Suprapubic skin (tissue), 4 donors: ENCODE results near the gene CMSS1. TPM values are rescaled to one million over a fixed set of nuclear protein-coding genes. Genes with fewer than 3 reads are reported as not detected.
A peak's percentile ranks its signal among the peaks of the same experiment; 100 is the strongest.

Source experiments
- DNase-seq, 2 donors: peaks; one replicate each; pipeline ENCODE4 v3.0.0-alpha.2; 2019; ENCODE audit warnings: low spot score in 2 of 2
- H3K27ac ChIP-seq: fragments of 200-600 bp; sonication (generic); one replicate; pipeline ENCODE4 v1.5.1; 2019
- H3K27me3 ChIP-seq: fragments of 200-600 bp; sonication (generic); one replicate; pipeline ENCODE4 v1.5.1; 2019
- H3K36me3 ChIP-seq: fragments of 200-600 bp; sonication (generic); one replicate; pipeline ENCODE4 v1.5.1; 2019
- H3K4me1 ChIP-seq: fragments of 200-600 bp; sonication (generic); one replicate; pipeline ENCODE4 v1.5.1; 2019
- H3K4me3 ChIP-seq: fragments of 200-600 bp; sonication (generic); one replicate; pipeline ENCODE4 v1.5.1; 2019; ENCODE audit warnings: mild to moderate bottlenecking
- H3K9me3 ChIP-seq: fragments of 200-600 bp; sonication (generic); one replicate; pipeline ENCODE4 v1.5.1; 2019
- CTCF ChIP-seq, 2 donors: fragments of 200-600 bp in 1 of 2; fragments of 450-650 bp in 1 of 2; sonication (generic) in 1 of 2; IDR thresholded peaks; one replicate each; pipeline ENCODE4 v1.5.1; 2016 to 2019; ENCODE audit warnings: antibody characterized with exemption in 2 of 2, mild to moderate bottlenecking in 1 of 2, moderate library complexity in 1 of 2
- EP300 ChIP-seq: sonication (generic); formaldehyde crosslinking; IDR thresholded peaks from one replicate; pipeline ENCODE4 v1.6.1; 2017; ENCODE audit warnings: antibody characterized with exemption
- POLR2A ChIP-seq, 2 donors: fragments of 450-650 bp; IDR thresholded peaks; one replicate each; pipeline ENCODE4 v1.6.1; 2017; ENCODE audit warnings: antibody characterized with exemption in 2 of 2, mild to moderate bottlenecking in 2 of 2, moderate library complexity in 2 of 2
- POLR2AphosphoS5 ChIP-seq, 3 donors: sonication (generic); formaldehyde crosslinking; IDR thresholded peaks; one replicate each; pipeline ENCODE4 v1.6.1; 2017; ENCODE audit warnings: antibody characterized with exemption in 3 of 3
- WGBS: methylation state at CpG from one replicate; pipeline ENCODE4 v1.1.5; 2018; 5-methylcytosine and 5-hydroxymethylcytosine counted together
- total RNA-seq, 4 donors: library from RNA; depleted of rRNA; stranded (reverse); fragments of >200 nt; gene quantifications; one replicate each; pipeline ENCODE4 v1.1.0, GENCODE V29; 2016

The CMSS1 gene
- total RNA-seq, 4 donors from 2014 or later: 13.2 to 17.1 (median 13.5) TPM

GRCh38 chr3:99859825-99860224 lies 42.2 kb downstream of the CMSS1 start:
- no peak for DNase-seq
- H3K4me1 ChIP-seq: peaks cover 13% of the 10 kb centered on the region
- no peak for TF ChIP-seq CTCF (IDR thresholded peaks at IDR 0.05)
- no peak for TF ChIP-seq POLR2A (IDR thresholded peaks at IDR 0.05)
- no peak for TF ChIP-seq EP300
- no peak overlapping the region for H3K4me3 ChIP-seq
- H3K36me3 ChIP-seq: peaks cover 10% of the 10 kb centered on the region
- 26% methylated on average over 1 of the region's 1 CpG for WGBS
- H3K27ac ChIP-seq: peak overlapping the region; percentile 39
- H3K27me3 ChIP-seq: no peaks in the 10 kb centered on the region
- no peaks in the 10 kb centered on the region for H3K9me3 ChIP-seq

- TF ChIP-seq POLR2A (IDR thresholded peaks at IDR 0.05) (no peak), EP300 (no peak)
- H3K27ac ChIP-seq: peak overlapping the region; percentile 1
- peaks cover 10% of the 10 kb centered on the region for H3K36me3 ChIP-seq
- H3K27me3 ChIP-seq: no peaks in the 10 kb centered on the region
- 96% methylated on average over 1 of the region's 1 CpG for WGBS
- H3K4me3 ChIP-seq: no peak overlapping the region
- no peak for DNase-seq
- H3K9me3 ChIP-seq: no peaks in the 10 kb centered on the region
- H3K4me1 ChIP-seq: peaks cover 18% of the 10 kb centered on the region
These were observed 43.6 kb downstream of the CMSS1 start for GRCh38 chr3:99861216-99861615.

DNA sequence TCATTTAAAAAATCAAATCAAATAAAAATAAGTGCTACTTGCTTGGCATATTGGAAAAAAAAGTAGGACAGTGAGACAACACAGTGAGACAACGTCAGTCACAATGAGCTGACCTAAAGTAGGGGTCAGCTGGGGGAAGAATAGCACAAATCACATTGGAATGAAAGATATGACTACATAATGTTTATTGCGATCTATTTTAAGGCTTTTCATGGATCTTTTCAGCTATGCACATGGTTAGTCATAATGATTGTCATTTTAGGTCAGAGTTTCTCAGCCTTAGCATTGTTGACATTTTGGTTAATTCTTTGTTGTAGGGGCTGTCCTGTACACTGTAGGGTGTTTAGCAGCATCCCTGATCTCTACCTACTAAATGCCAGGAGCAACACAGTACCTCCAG lies 44.5 kb downstream of the CMSS1 start:
- Histone ChIP-seq H3K36me3 (peaks cover 10% of the 10 kb centered on the region), H3K4me3 (no peak overlapping the region), H3K27me3 (no peaks in the 10 kb centered on the region), H3K9me3 (no peaks in the 10 kb centered on the region), H3K4me1 (peaks cover 28% of the 10 kb centered on the region), H3K27ac (no peak overlapping the region)
- no peak for DNase-seq
- no peak for TF ChIP-seq EP300
- TF ChIP-seq POLR2A (IDR thresholded peaks at IDR 0.05): no peak
- TF ChIP-seq POLR2AphosphoS5 (IDR thresholded peaks at IDR 0.05): no peak
- TF ChIP-seq CTCF (IDR thresholded peaks at IDR 0.05): no peak
- 83% methylated on average over 2 of the region's 2 CpGs for WGBS

DNA sequence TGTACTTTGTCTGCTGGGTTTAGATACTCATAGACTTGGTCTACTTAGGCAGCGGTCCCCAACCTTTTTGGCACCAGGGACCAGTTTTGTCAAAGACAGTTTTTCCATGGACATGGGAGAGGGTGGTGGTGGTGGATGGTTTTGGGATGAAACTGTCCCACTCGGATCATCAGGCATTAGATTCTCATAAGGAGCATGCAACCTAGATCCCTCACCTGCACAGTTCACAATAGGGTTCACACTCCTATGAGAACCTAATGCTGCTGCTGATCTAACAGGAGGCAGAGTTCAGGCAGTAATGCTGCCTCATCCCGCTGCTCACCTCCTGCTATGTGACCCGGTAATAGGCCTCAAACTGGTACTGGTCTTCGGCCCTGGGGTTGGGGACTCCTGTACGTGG lies 45.3 kb downstream of the CMSS1 start:
- TF ChIP-seq CTCF (IDR thresholded peaks at IDR 0.05): no peak
- TF ChIP-seq POLR2A (IDR thresholded peaks at IDR 0.05): no peak
- TF ChIP-seq EP300: no peak
- TF ChIP-seq POLR2AphosphoS5 (IDR thresholded peaks at IDR 0.05): no peak
- H3K27ac ChIP-seq: no peak overlapping the region
- WGBS: 94% methylated on average over 6 of the region's 6 CpGs

DNA sequence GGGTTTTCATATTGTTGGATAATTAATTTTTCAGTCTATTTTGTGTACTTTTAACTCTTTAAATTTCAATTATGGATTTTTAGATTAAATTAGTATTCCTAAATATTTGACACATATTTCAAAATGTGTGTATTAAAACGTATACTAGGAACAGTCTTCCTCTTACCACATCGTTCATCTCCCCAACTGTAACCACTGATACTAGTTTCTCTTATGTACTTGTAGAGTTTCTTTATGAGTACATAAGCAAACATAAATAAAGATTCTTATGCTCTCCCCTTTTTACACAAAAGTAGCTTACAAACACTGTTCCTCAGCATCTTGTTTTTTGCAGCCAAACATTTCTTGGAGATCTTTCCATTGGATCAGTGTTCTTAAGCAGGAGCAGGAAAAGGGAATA lies 45.9 kb downstream of the CMSS1 start:
- H3K36me3 ChIP-seq: peaks cover 10% of the 10 kb centered on the region
- 85% methylated on average over 2 of the region's 2 CpGs for WGBS
- TF ChIP-seq POLR2AphosphoS5 (IDR thresholded peaks at IDR 0.05) (no peak), POLR2A (IDR thresholded peaks at IDR 0.05) (no peak), CTCF (IDR thresholded peaks at IDR 0.05) (no peak), EP300 (no peak)
- H3K4me3 ChIP-seq: no peak overlapping the region
- H3K27ac ChIP-seq: no peak overlapping the region
- no peaks in the 10 kb centered on the region for H3K9me3 ChIP-seq
- H3K4me1 ChIP-seq: peaks cover 32% of the 10 kb centered on the region
- H3K27me3 ChIP-seq: no peaks in the 10 kb centered on the region
- DNase-seq: no peak

More for the DNA sequence above, 45.3 kb downstream of the CMSS1 start:
- Histone ChIP-seq H3K4me1 (peaks cover 31% of the 10 kb centered on the region), H3K4me3 (no peak overlapping the region), H3K36me3 (peaks cover 10% of the 10 kb centered on the region), H3K9me3 (no peaks in the 10 kb centered on the region), H3K27me3 (no peaks in the 10 kb centered on the region)
- DNase-seq: no peak

GRCh38 chr3:99864289-99864688 lies 46.6 kb downstream of the CMSS1 start:
- Histone ChIP-seq H3K4me1 (peaks cover 38% of the 10 kb centered on the region), H3K27ac (no peak overlapping the region), H3K36me3 (peaks cover 10% of the 10 kb centered on the region), H3K27me3 (no peaks in the 10 kb centered on the region), H3K4me3 (no peak overlapping the region), H3K9me3 (no peaks in the 10 kb centered on the region)
- WGBS: 94% methylated on average over 2 of the region's 2 CpGs
- TF ChIP-seq CTCF (IDR thresholded peaks at IDR 0.05): no peak
- TF ChIP-seq POLR2AphosphoS5 (IDR thresholded peaks at IDR 0.05): no peak
- no peak for TF ChIP-seq EP300
- TF ChIP-seq POLR2A (IDR thresholded peaks at IDR 0.05): no peak
- no peak for DNase-seq
